ENCODE measurements around the gene GRIA4.

DNA sequence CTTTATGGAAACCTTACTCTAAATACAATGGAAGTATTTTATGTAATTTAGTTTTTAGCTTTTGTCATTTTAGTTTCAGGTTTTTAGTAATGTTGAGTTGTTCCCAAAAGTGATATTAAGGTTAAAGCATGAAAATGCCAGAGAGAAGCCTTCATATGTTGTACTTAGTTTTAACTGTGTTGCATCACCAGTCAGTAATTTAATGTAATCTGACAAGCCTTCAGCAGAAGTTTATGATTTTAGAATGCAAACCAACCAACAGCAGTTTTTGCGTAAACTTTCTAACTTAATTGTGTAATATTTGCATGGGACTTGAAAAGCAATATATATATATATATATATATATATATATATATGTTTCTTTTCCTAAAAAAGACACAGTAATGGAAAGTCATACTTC, 301.6 kb downstream of the GRIA4 start:
- no peak for TF ChIP-seq POLR2AphosphoS5 (IDR thresholded peaks at IDR 0.05; ENCODE audit: low read depth, low read length)
- TF ChIP-seq, protein P1, sequence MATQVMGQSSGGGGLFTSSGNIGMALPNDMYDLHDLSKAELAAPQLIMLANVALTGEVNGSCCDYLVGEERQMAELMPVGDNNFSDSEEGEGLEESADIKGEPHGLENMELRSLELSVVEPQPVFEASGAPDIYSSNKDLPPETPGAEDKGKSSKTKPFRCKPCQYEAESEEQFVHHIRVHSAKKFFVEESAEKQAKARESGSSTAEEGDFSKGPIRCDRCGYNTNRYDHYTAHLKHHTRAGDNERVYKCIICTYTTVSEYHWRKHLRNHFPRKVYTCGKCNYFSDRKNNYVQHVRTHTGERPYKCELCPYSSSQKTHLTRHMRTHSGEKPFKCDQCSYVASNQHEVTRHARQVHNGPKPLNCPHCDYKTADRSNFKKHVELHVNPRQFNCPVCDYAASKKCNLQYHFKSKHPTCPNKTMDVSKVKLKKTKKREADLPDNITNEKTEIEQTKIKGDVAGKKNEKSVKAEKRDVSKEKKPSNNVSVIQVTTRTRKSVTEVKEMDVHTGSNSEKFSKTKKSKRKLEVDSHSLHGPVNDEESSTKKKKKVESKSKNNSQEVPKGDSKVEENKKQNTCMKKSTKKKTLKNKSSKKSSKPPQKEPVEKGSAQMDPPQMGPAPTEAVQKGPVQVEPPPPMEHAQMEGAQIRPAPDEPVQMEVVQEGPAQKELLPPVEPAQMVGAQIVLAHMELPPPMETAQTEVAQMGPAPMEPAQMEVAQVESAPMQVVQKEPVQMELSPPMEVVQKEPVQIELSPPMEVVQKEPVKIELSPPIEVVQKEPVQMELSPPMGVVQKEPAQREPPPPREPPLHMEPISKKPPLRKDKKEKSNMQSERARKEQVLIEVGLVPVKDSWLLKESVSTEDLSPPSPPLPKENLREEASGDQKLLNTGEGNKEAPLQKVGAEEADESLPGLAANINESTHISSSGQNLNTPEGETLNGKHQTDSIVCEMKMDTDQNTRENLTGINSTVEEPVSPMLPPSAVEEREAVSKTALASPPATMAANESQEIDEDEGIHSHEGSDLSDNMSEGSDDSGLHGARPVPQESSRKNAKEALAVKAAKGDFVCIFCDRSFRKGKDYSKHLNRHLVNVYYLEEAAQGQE (IDR thresholded peaks at IDR 0.05; ENCODE audit: insufficient read depth in 1 of 2, low read depth in 2 of 2, low read length in 2 of 2) = no peak
- TF ChIP-seq SIN3A (IDR thresholded peaks at IDR 0.05; ENCODE audit: borderline replicate concordance, insufficient read depth, low read length) = no peak

Measured in PFSK-1 (cell line).